Upper lobe of left lung (tissue), 4 donors: ENCODE measurements around the gene GPR176.

Experiments
- EP300 ChIP-seq, 4 donors: sonication (generic); formaldehyde crosslinking; IDR thresholded peaks; one replicate each; pipeline ENCODE4 v1.5.1; 2017; ENCODE audit warnings: antibody characterized with exemption in 4 of 4, control low read depth in 2 of 4
- POLR2AphosphoS5 ChIP-seq, 2 donors: sonication (generic); formaldehyde crosslinking; IDR thresholded peaks; one replicate each; pipeline ENCODE4 v1.5.1; 2017; ENCODE audit warnings: antibody characterized with exemption in 2 of 2
- TF ChIP-seq, protein P1 (sequence below), 6 experiments: fragments of 450-650 bp in 4 of 6; fragments of 200-600 bp in 2 of 6; sonication (generic) in 2 of 6; IDR thresholded peaks; one replicate each; pipeline ENCODE4 v1.5.1; 2016 to 2019; ENCODE audit warnings: antibody characterized with exemption in 6 of 6

DNA sequence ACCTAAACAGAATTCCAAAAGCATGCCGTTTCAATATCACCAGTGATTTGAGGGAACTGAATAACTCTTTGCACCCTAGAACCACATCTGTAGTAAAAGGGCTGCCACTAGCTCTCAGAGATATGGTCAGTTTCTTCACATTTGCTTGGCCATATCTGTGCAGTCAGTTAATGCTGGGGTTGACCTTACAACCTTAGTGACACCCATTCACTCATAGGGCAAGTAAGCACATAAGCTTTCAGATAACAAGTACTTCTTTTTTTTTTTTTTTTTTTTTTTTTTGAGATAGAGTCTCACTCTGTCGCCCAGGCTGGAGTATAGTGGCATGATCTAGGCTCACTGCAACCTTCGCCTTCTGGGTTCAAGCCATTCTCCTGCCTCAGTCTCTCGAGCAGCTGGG, 117.0 kb downstream of the GPR176 start:
- TF ChIP-seq, protein P1, sequence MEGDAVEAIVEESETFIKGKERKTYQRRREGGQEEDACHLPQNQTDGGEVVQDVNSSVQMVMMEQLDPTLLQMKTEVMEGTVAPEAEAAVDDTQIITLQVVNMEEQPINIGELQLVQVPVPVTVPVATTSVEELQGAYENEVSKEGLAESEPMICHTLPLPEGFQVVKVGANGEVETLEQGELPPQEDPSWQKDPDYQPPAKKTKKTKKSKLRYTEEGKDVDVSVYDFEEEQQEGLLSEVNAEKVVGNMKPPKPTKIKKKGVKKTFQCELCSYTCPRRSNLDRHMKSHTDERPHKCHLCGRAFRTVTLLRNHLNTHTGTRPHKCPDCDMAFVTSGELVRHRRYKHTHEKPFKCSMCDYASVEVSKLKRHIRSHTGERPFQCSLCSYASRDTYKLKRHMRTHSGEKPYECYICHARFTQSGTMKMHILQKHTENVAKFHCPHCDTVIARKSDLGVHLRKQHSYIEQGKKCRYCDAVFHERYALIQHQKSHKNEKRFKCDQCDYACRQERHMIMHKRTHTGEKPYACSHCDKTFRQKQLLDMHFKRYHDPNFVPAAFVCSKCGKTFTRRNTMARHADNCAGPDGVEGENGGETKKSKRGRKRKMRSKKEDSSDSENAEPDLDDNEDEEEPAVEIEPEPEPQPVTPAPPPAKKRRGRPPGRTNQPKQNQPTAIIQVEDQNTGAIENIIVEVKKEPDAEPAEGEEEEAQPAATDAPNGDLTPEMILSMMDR (IDR thresholded peaks at IDR 0.05), result no peak
- no peak for TF ChIP-seq POLR2AphosphoS5 (IDR thresholded peaks at IDR 0.05)
- TF ChIP-seq EP300 (IDR thresholded peaks at IDR 0.05), result no peak
